ENCODE data around the gene SRSF10.
"Not testable (repeated sequence)": the region's sequence is repeated elsewhere in the genome, so short reads cannot be mapped to it uniquely, and the experiment has no call there.

Gene SRSF10

DNA sequence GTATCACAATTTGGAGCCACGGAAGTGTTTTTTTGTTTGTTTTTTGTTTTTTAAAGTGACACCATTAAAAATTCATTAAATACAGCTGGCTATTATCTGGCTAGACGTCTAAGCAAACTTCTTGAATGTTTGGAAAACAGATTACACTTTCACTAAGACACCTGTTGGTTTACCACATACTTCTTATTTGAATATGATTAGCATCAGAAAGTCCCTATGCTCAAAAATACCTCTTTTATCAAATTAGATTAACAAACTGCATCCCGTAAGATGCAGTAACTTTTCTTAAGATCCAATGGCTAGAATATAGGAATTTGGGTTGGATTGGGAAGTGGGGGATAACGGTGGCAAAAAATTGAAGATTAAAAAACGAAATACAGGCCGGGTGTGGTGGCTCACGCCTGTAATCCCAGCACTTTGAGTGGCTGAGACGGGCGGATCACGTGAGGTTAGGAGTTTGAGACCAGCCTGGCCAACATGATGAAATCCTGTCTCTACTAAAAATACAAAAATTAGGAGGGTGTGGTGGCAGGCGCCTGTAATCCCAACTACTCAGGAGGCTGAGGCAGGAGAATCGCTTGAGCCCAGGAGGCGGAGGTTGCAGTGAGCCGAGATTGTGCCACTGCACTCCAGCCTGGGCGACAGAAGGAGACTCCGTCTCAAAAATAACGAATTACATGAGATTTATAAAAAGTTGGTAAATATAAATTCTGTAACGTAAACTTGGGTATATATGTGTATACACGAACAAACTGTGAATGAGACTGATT, 21.9 kb downstream of the SRSF10 start:
- not testable (repeated sequence) for DNase-seq

GRCh38 chr1:23957096-23957495, 23.0 kb downstream of the SRSF10 start:
- no peak for DNase-seq

- DNase-seq = no peak
Observed at GRCh38 chr1:23953020-23953419, 27.1 kb downstream of the SRSF10 start.

DNA sequence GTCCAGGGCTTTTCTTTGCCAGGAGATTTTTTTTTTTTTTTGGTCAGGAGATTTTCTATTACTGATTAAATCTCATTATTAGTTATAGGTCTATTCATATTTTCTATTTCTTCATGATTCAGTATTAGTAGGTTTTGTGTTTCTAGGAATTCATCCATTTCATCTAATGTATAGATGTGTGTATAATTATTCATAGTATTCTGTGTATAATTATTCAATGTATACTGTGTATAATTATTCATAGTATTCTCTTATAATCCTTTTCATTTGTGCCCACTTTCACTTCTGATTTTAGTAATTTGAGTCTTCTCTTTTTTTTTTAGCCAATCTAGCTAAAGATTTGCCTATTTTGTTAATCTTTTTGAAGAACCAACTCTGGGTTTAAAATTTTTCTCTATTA, 32.8 kb downstream of the SRSF10 start:
- DNase-seq = no peak

DNA sequence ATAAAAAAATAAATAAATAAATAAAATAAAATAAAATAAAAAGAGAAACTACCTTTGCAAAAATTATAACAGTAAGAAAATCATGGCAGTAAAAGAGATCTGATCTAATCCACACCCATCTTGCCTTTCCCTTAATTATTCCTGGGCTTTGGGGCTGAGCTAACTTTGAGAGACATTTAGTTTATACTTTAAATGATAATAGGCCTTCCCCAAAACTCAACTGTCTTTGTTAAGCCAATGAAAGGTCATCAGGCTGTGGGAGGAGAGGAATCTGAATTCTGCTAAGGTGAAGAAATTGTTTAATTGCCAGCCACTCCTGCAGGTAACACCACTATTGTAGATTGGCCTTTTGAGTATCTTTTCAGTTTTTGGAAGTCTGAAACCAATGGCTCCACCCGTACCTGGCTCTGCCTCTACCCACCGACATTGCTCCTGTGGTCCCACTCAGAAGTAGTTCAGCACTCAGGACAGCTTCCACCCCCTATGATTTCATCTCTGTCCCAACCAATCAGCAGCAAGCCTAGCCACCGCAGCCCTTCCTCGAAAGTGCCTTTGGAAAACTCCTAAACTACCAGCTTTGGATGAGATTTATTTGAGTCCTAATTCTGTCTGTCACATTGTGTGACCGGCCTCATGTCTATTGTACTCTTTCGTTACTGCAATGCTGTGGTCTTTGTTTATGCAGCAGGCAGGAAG, 43.5 kb downstream of the SRSF10 start:
- no peak for DNase-seq

- no peak for DNase-seq
Observed at GRCh38 chr1:23931491-23931880, 48.6 kb downstream of the SRSF10 start.

- DNase-seq = peak; percentile 68
Observed at GRCh38 chr1:23930861-23931490, 49.2 kb downstream of the SRSF10 start.

GRCh38 chr1:23930270-23930669, 49.9 kb downstream of the SRSF10 start:
- no peak for DNase-seq

GRCh38 chr1:23928789-23929188, 51.3 kb downstream of the SRSF10 start:
- DNase-seq = no peak

- DNase-seq = no peak
Observed at GRCh38 chr1:23927097-23927496, 53.0 kb downstream of the SRSF10 start.

DNA sequence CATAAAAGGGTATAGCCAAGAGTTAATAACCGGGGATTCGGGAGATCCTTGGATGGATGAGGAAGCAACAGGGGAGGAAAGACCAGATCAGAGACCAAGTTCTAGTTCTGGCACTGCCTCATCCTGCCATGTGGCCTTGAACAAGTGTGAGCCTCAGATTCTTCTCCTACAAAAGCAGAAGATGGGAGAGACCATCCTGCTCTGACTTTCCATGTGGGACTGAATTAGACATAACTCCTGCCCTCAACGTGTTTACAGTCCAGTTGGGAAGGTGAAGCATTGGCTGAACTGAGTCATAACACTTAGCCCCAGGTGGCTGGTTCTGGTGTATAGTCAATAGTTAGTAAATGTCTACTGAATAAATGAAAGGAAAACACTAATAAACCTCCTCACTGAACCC, 54.8 kb downstream of the SRSF10 start:
- no peak for DNase-seq

- no peak for DNase-seq
Observed at GRCh38 chr1:23924601-23925000, 55.5 kb downstream of the SRSF10 start.

GRCh38 chr1:23923592-23924499, 56.3 kb downstream of the SRSF10 start:
- no peak for DNase-seq

- DNase-seq = no peak
Observed at GRCh38 chr1:23922321-23922943, 57.7 kb downstream of the SRSF10 start.

GRCh38 chr1:23916209-23917131, 63.7 kb downstream of the SRSF10 start:
- DNase-seq = peak; percentile 55

GRCh38 chr1:23915466-23915865, 64.7 kb downstream of the SRSF10 start:
- DNase-seq = no peak

DNA sequence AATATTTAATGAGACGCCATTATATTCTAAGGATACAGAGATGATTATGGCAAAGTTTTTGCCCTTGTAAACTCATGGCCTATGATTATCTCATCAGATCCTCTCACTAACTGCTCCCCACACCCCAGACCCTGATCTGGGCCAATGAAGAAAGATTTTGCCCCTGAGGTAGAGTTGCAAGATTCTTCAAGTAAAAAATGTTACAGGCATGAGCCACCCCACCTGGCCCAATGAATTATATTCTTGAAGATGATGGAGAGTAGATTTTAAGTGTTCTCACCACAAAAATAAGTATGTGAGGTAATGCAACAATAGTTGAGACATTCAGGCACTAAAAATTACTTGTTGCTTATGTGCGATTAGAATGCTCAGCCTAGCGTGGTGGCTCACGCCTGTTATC, 65.2 kb downstream of the SRSF10 start:
- no peak for DNase-seq
